ENCODE results near the gene TSNAX.

DNA sequence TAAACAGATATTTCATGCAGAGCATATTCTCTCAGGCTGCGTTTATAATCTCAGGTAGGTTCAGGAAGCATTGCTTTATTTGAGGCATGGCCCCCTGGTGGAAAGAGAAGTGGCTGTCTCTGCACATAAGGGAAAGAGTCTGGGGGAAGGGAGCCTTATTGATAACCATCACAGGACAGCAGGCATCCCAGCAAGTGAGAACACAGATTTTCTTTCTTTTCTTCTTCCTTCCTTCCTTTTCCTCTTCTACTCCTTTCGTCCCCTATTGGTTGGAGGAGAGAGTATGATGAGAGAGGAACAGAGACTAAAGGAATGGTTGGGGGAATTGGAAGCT, 21.9 kb downstream of the TSNAX start:
- TF ChIP-seq POLR2A (IDR thresholded peaks at IDR 0.05): no peak
- TF ChIP-seq, protein P1, sequence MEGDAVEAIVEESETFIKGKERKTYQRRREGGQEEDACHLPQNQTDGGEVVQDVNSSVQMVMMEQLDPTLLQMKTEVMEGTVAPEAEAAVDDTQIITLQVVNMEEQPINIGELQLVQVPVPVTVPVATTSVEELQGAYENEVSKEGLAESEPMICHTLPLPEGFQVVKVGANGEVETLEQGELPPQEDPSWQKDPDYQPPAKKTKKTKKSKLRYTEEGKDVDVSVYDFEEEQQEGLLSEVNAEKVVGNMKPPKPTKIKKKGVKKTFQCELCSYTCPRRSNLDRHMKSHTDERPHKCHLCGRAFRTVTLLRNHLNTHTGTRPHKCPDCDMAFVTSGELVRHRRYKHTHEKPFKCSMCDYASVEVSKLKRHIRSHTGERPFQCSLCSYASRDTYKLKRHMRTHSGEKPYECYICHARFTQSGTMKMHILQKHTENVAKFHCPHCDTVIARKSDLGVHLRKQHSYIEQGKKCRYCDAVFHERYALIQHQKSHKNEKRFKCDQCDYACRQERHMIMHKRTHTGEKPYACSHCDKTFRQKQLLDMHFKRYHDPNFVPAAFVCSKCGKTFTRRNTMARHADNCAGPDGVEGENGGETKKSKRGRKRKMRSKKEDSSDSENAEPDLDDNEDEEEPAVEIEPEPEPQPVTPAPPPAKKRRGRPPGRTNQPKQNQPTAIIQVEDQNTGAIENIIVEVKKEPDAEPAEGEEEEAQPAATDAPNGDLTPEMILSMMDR (IDR thresholded peaks at IDR 0.05): peak in 3 of 6 experiments; percentile 19 to 31 (median 22)

All from adrenal gland (tissue), 5 donors.